Activated naive CD4-positive, alpha-beta T cell (primary cell): ENCODE results near the gene MID1.

Source experiments
- DNase-seq, 4 experiments: peaks; one replicate each; lab custom pipeline; 2025; lab: John Stamatoyannopoulos, UW

MID1 gene

DNA sequence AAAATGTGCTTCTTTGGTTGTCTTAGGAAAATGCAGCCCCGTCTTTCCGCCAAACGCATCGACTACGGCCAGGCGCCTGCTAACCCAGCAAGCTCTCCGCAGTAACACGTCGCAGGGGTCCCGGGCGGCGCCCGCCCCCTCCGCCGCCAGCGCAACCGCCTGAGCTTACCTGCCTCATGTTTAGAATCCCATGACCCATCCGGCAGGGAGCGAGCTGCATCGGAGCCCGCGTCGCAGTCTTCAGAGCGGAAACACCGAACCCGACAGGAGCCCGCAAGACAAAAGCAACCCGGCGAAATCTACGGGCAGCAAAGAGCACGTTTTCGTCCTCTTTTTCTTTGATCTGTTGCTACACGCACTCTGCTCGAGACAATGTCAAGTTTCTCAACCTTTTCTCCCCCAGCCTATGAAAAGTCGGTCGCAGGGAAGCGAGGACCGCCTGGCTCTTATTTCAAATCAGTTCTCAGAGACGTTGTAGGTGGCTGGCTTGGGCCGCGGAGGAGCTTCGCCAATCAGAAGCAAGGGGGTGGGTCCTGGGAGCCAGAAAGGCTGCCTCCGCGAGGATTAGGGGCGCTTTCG, at the start of gene MID1:
TSS of gene MID1 (minus strand) at position 465 of the 579 bp plus-strand sequence. CDS start 53,038 bp downstream, outside the sequence.
- no peak for DNase-seq

GRCh38 chrX:10667143-10667542, 46.8 kb upstream of the MID1 start:
- DNase-seq = no peak

DNA sequence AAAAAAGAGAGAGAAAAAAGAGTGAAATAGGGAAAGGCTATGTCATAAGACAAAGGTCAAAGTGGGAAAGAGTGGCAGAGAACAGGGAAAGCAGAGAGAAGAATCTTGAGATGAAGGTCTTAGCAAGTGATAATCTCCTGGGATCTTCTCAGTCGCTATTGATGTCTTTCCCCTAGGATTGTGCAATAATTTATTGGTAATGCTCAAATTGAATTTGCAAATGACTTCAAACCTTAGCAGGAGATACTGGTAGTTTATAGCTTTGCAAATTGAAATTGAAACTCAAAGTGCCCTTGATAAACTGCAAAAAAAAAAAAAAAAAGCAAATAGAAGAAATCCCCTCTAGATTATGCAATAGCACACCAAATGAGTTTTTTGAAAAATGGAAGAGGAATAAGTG, 45.7 kb upstream of the MID1 start:
- DNase-seq = no peak

DNA sequence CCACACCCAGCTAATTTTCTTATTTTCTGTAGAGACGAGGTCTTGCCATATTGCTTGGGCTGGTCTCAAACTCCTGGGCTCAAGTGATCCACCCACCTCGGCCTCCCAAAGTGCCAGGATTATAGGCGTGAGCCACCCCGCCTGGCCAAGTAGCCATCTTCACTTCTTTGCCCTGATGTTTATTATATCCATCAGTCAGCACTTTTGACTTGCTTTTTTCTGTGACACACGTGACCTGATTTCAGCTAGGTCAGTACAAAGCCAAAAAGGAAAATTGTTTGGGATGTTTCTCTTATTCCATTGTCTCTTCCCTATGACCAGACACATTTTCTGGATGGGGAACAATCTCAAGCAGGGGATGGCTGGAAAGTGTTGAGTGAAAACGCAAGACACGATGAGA, 45.3 kb upstream of the MID1 start:
- no peak for DNase-seq

GRCh38 chrX:10660171-10660570, 39.8 kb upstream of the MID1 start:
- no peak for DNase-seq

DNA sequence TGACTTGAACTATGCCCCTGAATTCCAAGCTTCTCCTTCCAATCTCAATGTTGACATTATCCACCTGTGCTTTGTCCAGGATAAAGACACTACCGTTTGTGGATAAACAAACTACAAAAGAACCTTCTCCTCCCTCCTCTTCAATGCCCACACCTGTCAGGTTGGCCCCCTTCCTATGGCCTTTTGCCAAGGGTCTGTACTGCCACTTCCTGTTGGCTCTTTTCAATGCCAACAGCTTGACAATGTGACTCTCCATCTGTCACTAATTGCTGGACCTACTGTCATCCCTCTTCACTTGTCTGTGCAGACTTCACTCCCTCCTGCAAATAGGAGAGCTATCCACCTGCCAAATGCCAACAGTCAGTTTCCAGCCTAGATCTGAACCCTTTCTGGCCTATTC, 35.8 kb upstream of the MID1 start:
- no peak for DNase-seq

DNA sequence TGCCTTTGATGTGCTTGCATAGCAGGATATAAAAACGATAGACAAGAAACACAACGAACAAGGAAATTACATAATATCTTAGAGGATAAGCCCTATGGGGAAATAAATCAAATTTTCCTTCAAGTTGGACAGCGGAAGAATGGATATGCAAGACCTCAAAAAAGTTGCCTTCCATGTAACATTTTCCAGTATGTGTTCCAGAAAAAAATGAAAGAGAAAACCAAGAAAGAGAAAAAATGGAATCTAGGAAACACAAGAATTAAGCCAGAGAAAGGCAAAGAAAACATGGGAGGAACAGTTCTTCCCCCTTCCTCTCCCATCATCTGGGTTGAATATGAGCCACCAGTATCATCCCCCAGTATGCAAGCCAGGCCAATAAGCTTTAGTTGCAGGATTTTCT, 34.6 kb upstream of the MID1 start:
- no peak for DNase-seq

GRCh38 chrX:10653302-10653701, 32.9 kb upstream of the MID1 start:
- no peak for DNase-seq

DNA sequence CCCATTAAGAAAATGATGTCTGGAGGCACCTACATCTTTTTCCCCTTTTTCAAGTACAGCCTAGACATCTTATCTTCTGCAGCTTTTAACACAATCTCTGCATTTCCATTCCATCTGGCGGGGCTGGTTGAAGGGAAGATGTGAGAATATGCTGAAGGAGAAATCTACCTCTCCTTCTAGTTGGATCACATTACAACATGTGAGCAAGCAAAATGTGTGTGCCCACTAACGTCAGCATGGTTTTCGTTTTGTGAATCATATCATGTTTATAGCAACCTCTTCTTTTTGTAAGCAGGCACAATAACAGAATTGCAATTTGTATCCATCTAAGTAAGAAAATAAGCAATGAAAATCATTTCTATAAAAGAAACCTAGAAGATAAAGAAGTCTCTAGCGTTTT, 28.9 kb upstream of the MID1 start:
- no peak for DNase-seq

GRCh38 chrX:10648614-10649013, 28.2 kb upstream of the MID1 start:
- no peak for DNase-seq

- DNase-seq = no peak
These were observed 16.5 kb upstream of the MID1 start for GRCh38 chrX:10636851-10637250.

GRCh38 chrX:10636337-10636736, 16.0 kb upstream of the MID1 start:
- no peak for DNase-seq

DNA sequence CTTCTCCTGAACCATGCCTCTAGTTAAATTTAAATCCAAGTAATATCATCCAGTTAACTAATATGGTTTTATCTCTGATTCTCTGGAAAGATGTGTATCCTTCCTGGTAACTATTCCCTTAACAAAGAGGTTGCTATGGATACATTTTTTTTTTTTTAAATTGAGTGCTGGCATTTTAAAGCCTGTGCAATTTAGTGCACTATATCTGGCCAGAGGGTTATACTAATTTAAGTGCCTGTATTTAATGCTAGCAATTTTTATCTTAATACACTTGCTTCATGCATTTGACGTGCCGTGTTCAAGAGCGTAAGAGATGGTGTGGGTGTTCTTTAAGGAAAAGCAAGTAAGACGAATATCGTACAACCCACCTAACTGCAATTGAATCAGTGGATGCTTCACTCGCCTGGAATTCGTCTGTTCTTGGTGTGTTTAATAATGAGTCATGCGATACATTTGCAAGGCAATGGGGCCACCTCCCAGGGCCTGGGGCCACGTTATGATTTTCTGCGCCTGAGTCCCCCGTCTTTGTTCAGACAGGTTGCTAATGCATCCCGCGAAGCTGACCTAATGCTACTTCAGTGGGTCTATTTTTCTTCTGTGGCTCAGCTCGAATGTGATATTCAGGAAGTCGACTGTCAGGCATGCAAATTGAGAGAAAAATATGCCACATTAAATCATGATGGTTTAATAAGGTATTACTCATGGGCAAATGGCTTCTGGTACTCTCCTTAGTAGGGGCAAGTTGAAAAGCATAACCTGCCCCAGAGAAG, 14.2 kb upstream of the MID1 start:
- no peak for DNase-seq

- no peak for DNase-seq
These were observed 13.3 kb upstream of the MID1 start for GRCh38 chrX:10633722-10634121.

DNA sequence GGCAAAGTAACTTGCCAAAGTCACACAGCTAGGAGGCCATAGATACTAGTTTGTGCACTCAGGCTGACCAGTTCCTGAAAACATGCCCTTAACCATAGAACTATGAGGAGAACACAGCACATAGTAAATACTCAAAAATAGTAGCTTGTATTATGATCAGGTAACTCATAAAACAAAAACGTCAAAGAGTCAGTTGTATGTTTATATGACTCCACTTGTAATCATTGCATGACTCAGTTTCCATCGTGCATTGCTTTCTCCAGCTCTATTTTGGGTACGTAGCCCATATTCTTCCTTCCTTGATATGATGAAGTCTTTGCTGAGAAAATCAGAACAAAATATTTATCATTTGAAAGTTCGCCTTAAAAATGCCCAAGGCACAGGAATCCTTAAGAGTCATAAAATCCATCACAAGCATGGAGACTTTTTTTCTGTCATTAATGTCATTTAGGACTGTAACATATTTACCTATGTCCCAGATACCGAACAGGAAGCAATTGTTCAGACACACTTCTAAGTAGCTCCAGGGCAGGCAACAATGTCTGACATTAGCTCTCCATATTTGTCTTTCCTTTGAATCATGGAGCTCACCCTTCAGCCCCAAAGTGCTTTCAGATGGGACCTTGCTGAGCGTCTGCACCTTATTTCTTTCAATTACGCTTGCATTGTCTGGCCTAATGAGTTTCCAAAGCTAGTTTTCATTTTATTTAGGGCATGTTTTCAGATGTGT, 11.2 kb upstream of the MID1 start:
- DNase-seq = no peak

DNA sequence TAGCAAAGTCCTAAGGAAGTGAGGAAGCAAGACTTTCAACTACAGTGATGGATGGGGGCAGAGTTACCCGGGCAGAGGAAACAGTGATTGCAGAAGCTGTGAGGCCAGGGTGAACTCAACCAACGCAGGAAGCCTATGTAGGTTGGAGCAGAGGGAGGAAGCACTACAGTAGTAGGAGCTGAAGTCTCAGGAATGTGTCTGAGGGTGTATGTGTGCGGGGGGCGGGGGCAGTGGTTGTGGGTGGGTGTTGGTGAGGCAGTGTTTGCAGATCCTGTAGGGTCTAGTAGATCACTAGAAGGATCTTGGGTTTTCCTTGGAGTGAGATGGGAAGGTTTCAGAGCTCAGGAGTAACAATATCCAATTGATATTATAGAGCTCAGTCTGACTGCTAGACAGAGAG, 9.9 kb upstream of the MID1 start:
- no peak for DNase-seq

- no peak for DNase-seq
These were observed 9.5 kb upstream of the MID1 start for GRCh38 chrX:10629905-10630304.

DNA sequence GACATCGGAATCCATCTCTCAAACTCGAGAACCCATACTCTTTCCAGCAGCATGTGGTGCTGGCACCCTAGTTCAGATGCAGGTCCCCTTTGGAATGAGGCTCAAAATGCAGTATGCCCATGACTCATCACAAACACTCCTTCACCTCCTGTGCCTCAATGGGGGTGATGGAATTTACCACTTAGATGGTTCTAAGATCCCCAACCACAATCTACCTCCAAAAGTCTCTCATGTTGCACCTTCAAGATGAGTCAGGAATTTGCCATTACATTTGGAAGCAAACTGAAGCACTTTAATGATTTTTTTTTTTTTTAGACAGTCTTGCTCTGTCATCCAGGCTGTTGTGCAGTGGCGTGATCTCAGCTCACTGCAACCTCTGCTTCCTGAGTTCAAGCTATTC, 8.5 kb upstream of the MID1 start:
- no peak for DNase-seq

- DNase-seq = no peak
These were observed 1.8 kb upstream of the MID1 start for GRCh38 chrX:10622197-10622596.

DNA sequence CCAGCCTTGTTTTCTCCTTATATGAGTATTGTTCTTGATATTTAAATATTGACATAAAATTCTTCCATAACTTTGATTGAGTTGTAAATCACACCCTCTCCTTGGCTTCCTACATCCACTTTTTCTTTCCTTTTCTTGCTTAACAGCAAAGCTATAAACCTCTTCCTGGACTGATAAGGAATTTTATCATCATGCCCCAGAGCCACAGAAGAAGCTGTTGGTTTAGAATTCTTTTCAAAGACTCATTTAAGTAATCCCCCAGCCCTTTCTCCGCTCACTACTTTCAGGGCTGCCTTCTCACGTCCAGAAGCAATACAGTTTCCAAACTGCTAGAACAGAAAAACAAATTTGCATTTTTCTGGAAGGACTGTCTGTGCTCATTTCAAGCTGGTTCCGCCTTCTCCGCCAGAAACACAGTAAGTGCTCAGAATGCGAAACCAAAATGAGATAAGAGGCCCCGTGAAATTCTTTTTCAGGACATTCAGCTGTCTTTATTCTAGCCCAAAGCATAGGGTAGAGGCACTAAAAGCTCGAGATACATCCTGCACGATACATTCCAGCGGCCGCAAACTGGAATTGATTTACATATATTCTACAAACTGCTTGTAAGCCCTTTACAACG, 849 bp downstream of the MID1 start:
- no peak for DNase-seq

GRCh38 chrX:10618961-10619360, 1.4 kb downstream of the MID1 start:
- no peak for DNase-seq

DNA sequence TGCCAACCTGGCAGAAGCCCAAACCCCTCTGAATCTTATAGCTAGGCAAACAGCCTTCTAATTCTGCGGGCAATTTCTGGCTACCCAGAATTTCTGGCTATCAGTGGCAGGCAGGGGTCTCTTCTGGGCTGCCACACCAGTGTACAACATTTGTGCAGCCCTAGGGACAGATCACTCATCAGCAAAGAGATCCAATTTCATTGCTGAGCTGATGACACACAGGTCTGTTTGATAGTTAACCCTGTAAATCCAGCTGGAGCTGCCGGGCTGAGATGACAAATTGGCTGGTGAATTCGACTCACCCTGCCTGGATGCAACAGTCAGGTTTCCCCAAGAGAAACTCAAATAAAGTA, 2.4 kb downstream of the MID1 start:
- DNase-seq = no peak
